A172 (cell line): ENCODE data around the gene PRM3. TPM values are rescaled to one million over a fixed set of nuclear protein-coding genes. Genes with fewer than 3 reads are reported as not detected.

ENCODE experiments used
- DNase-seq: peaks from one replicate; pipeline ENCODE4 v3.0.0-alpha.2; 2015; ENCODE audit warnings: low spot score
- total RNA-seq: library from RNA; depleted of rRNA; stranded (reverse); fragments of >200 nt; shearing (Covaris generic); gene quantifications from 2 replicates; pipeline ENCODE4 v1.2.3, GENCODE V29; 2014

PRM3 gene
- total RNA-seq, 1 experiment from 2014 or later = not detected

- no peak for DNase-seq
Observed at GRCh38 chr16:11258553-11259492, 14.6 kb downstream of the PRM3 start.

DNA sequence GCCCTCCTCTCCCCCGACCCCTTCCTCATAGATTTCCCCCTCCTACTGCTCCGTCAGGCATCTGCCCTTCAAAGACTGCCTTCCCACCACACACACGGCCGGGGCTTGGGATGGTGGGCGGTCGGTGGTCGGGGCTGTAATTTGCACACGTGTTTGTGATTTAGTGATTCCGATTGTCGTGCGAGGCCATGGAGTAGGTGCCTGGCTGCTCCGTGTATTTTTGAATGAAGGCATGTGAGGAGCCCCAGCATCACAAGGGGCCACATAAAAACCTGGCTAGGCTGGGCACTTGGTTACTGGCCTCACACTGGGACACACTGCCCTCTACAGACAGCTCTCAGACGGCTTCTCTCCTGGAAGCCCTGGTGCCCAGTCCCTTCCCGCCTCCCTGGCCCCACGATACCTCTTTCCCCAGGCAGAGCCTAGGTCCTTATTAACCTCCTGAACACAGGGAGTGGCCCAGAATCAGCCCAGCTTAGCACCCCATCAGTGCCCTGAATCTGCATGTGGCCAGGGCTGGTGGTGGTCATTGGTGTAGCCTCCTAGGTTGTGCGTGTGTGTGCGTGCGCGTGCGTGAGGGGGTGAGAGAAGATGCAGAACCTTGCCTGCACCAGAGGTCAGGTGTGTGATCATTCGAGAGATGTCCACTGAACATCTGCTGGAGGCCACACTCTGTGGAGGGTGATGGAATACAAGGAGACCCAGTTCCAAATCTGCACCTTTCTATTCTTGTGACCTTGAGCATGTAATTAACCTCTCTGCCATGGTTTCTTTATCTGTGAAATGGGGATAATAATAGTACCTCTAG lies 16.1 kb downstream of the PRM3 start:
- DNase-seq = peak; percentile 90

DNA sequence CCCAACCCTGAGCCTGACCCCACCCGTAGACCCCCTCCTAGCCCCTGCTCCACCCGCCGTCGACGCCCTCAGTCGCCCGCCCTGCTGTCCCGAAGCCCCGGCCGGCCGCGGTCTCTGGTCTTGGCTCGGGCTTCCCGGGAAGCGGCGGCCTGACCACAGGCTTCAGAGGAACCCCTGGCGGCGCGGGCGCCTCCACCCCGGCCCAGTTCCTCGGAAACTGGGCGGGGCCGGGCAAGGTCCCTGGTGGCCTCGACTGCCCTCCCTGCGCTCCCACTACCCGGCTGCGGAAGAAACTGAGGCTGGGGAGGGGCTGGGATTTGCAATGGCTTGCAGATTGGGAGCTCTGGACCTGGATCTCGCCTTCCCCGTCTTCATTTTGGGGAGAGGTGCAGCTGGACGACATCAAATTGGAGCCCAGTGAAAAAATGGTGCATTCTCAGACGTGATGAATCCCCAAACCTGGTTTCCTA lies 16.7 kb downstream of the PRM3 start:
- peak; percentile 56 for DNase-seq

DNA sequence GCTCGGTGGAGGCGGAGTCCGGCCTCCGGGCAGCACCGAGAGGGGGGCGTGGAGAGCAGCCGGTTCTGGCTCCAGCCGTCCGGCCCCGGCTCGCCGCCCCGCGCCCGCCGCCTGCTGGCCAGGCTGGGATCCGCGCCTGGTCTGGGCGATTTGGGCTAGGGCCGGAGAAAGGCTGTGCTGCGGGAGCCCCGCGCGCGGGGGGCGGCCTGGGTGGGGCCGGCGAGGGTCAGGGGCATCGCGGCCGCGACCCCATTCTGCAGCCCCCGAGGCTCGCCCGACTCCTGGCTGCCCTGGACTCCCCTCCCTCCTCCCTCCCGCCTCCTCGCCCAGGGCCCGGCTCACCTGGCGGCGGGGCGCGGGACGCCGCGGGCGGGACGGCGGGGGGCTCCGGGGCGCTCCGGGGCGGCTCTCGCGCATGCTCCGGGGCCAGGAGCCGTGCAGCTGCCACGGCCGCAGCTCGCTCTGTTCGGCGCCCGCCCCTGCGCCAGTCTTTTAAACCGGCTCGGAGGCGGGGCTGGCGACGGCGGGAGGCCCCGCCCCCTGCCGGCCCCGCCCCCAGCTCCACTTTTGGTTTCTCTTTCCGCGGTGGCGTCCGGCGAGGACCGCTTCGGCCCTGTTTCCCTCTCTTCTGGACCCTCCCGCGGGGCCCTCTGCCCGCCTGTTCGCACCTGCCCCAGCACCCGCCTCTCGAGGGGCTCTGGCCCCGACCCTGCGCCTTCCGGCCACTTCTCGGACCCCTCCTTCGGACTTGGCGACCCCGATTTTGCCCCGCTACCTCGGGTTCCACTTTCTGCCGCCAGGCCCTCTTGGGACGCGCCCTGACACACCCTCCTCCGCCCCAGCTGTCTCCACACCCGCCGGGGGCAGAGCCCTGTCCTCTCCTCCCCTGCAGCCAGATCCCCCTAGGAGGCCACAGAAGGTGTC lies 17.4 kb downstream of the PRM3 start, which contains the start of gene SOCS1:
SOCS1 (minus strand) TSS at position 468 of the 924 bp plus-strand sequence. CDS start 726 bp downstream, outside the sequence.
- peak; percentile 72 for DNase-seq

DNA sequence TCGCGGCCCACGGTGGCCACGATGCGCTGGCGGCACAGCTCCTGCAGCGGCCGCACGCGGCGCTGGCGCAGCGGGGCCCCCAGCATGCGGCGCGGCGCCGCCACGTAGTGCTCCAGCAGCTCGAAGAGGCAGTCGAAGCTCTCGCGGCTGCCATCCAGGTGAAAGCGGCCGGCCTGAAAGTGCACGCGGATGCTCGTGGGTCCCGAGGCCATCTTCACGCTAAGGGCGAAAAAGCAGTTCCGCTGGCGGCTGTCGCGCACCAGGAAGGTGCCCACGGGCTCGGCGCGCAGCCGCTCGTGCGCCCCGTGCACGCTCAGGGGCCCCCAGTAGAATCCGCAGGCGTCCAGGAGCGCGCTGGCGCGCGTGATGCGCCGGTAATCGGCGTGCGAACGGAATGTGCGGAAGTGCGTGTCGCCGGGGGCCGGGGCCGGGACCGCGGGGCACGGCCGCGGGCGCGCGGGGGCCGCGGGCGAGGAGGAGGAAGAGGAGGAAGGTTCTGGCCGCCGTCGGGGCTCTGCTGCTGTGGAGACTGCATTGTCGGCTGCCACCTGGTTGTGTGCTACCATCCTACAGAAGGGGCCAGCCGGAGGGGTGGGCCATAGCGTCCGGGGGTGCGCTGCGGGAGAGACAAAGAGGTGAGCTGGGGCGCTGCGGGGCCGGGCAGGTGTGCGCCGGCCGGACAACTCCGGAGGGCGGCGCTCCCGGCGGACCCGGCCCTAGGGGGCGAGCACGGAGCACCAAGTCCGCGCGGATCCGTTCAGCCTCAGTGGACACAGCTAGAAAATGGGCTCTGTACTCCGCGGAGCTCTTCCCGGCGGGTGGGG lies 18.3 kb downstream of the PRM3 start:
- no peak for DNase-seq

GRCh38 chr16:11253995-11254912 lies 19.2 kb downstream of the PRM3 start:
- no peak for DNase-seq

GRCh38 chr16:11253009-11253994 lies 20.1 kb downstream of the PRM3 start:
- DNase-seq = no peak

DNA sequence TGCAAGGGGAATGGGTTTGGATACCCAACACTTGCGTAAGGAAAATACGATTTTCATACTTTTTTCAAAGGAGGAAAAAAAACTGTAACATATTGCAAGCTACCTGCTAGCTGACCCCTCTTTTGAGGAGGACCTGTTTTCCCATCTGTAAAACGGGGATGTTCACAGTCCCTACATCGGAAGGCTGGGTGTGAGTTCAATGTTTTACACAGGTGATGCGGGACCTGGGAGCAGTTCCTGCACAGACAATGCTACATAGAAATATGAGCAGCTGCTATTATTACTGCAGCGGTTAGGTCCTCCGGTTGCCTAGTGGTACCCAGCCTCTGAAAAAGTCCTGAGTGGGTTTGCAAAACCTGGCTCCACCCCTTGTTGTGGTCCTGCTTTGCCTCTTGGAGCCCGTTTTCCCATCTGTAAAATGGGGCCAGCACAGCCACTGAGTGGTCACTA lies 20.9 kb downstream of the PRM3 start:
- DNase-seq = no peak

DNA sequence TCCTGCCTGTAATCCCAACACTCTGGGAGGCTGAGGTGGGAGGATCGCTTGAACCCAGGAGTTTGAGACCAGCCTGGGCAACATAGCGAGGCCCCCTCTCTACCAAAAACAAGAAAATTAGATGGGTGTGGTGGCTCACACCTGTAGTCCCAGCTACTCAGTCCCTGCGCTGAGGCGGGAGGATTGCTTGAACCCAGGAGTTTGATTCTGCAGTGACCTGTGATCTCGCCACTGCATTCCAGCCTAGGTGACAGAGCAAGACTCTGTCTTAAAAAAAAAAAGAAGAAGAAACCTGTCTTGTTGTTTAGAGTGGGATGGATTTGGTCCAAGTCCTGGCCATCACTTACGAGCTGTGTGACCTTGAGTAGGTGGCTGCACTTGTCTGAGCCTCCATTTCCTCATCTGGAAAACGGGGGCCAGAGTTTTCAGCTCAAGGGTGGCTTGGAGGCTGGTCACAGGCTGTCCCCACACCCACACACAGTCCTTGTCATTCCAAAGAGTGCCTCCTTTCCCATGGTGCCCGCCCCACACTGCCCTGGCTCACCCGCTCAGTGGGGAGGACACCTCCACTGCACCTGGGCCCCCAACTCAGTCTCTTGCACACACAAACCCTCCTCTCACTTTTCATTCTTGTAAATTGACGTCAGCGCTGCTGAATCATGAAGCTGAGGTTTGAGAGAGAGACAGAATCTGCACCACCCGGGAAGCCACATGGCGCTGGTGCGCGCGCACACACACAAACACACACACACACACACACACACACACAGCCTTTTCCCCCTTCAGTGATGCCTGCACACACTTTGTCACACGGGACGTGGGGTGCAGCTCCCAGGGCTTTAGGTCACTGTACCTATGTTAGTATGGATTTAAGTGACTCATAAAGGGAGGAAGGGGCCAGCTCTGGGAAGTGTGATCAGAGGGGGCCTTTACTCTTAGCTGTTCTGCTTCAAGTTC lies 21.6 kb downstream of the PRM3 start:
- peak; percentile 59 for DNase-seq

- no peak for DNase-seq
Observed at GRCh38 chr16:11250786-11251524, 22.5 kb downstream of the PRM3 start.

DNA sequence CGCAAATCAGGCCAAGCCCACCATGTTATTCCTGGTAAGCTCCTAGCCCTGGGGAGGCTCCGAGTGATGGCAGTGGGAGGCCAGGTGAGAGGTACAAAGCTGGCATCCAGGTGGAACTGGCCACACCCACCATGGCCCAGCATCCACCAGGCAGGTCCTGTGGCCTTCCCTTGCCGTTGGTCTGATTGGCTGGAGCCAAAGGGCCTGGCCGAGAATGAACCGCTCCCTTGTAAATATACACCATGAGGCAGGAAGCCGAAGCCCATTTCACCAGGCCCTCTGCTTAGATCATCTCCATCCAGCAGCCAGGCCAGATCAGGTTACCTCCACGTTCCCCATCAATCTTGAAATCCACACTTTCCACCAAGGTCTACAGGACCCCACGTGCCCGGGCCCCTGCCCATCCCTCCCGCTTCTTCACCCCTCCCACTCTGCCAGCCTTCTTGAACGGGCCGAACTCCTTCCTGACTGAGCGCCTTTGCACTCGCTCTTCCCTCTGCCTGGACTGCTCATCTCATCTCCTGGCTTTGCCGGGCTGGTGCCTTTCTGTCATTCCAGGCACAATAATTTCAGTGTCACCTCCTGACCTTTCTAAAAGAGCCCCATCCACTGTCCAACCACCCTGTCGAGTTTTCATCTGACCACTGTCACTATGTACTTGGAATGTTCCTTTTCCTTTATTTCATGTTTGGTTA lies 23.2 kb downstream of the PRM3 start:
- no peak for DNase-seq

GRCh38 chr16:11249233-11250061 lies 24.0 kb downstream of the PRM3 start:
- DNase-seq = no peak

- DNase-seq = no peak
Observed at GRCh38 chr16:11248133-11248532, 25.3 kb downstream of the PRM3 start.

- DNase-seq = no peak
Observed at GRCh38 chr16:11245988-11246387, 27.4 kb downstream of the PRM3 start.
